ENCODE data around the gene TFDP1. TPM values are rescaled to one million over a fixed set of nuclear protein-coding genes. Genes with fewer than 3 reads are reported as not detected.

The TFDP1 gene
- total RNA-seq, 1 donor from 2014 or later = 15.8 TPM

GRCh38 chr13:113538689-113539058 lies 45.9 kb upstream of the TFDP1 start:
- peaks cover 34 to 56% of the 10 kb centered on the region in 2 donors for H3K36me3 ChIP-seq
- intact Hi-C loops (cut with DNase I) = no loop called here
- no peaks in the 10 kb centered on the region for H3K9me3 ChIP-seq
- no peaks in the 10 kb centered on the region for H3K4me1 ChIP-seq
- H3K27ac ChIP-seq = no peak overlapping the region
- H3K27me3 ChIP-seq = no peaks in the 10 kb centered on the region
- DNase-seq (ENCODE audit: low spot score in 2 of 2) = peak in 1 of 2 donors; percentile 28
- H3K4me3 ChIP-seq = no peak overlapping the region
- TF ChIP-seq CTCF (IDR thresholded peaks at IDR 0.05) = no peak

- DNase-seq (ENCODE audit: low spot score in 2 of 2) = peak in 1 of 2 donors; percentile 46
- Histone ChIP-seq H3K9me3 (no peaks in the 10 kb centered on the region), H3K27me3 (no peaks in the 10 kb centered on the region), H3K4me3 (no peak overlapping the region), H3K27ac (no peak overlapping the region), H3K36me3 (peaks cover 33 to 58% of the 10 kb centered on the region in 2 donors), H3K4me1 (no peaks in the 10 kb centered on the region)
- intact Hi-C loops (cut with DNase I) = no loop called here
- no peak for TF ChIP-seq CTCF (IDR thresholded peaks at IDR 0.05)
Measured at GRCh38 chr13:113539176-113539575, 45.4 kb upstream of the TFDP1 start.

DNA sequence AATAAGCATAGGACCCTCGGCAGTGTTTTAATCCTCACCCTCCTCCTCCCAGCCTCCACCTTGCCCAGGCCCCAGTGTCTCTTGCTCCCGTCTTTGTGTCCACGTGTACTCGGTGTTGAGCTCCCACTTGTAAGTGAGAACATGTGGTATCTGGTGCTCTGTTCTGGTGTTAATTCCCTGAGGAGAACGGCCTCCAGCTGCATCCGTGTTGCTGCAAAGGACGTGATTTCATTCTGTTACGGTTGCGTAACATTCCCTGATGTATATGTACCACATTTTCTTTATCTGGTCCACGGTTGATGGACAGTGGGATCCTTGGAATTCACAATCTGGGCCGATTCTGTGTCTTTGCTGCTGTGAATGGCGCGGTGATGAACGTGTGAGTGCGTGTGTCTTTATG lies 44.7 kb upstream of the TFDP1 start:
- H3K4me1 ChIP-seq = no peaks in the 10 kb centered on the region
- no peak for TF ChIP-seq CTCF (IDR thresholded peaks at IDR 0.05)
- no peak for DNase-seq (ENCODE audit: low spot score in 2 of 2)
- H3K36me3 ChIP-seq = peaks cover 28 to 58% of the 10 kb centered on the region in 2 donors
- no peaks in the 10 kb centered on the region for H3K27me3 ChIP-seq
- no peak overlapping the region for H3K27ac ChIP-seq
- H3K4me3 ChIP-seq = no peak overlapping the region
- intact Hi-C loops (cut with DNase I) = no loop called here
- H3K9me3 ChIP-seq = no peaks in the 10 kb centered on the region

DNA sequence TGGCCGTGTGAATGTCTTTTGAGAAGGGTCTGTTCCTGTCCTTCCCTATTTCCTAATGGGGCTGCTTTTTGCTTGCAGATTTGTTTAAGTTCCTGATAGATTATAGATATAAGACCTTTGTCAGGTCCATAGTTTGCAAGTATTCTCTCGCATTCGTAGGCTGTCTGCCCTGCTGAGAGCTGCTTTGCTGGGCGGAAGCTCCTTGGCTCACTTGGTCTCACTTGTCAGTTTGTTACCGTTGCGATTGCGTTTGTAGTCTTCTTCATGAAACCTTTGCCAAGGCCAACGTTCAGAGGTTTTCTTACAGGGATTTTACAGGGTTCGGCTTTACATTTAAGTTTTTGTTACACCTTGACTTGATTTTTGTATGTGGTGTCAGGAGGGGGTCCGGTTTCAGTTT lies 44.0 kb upstream of the TFDP1 start:
- no peak for TF ChIP-seq CTCF (IDR thresholded peaks at IDR 0.05)

DNA sequence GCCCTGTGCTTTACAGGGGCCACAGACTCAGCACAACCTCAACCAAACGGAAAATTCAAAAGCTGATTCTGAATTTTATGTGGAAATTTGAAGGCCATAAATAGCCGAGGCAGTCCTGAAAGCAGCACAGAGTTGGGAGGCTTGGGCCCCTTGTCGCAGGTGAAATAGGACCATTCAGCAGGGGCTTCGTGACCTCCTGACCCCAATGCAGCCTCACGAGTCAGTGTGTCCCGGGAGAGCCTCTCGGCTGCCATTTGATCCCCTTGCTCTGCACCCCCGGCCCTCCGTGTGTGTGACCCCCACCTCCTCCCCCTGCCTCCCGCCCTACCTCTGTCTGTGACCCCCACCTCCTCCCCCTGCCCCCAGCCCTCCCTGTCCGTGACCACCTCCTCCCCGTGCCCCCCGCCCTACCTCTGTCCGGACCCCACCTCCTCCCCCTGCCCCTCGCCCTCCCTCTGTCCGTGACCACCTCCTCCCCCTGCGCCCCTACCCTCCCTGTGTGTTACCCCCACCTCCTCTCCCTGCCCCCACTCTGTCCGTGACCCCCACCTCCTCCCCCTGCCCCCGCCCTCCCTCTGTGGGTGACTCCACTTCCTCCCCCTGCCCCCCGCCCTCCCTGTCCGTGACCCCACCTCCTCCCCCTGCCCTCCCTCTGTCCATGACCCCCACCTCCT lies 41.7 kb upstream of the TFDP1 start:
- intact Hi-C loops (cut with DNase I) = no loop called here
- peaks cover 17 to 44% of the 10 kb centered on the region in 2 donors for H3K36me3 ChIP-seq
- DNase-seq (ENCODE audit: low spot score in 2 of 2) = peak in 1 of 2 donors; percentile 45
- H3K4me3 ChIP-seq = no peak overlapping the region
- no peaks in the 10 kb centered on the region for H3K9me3 ChIP-seq
- H3K27me3 ChIP-seq = no peaks in the 10 kb centered on the region
- H3K27ac ChIP-seq = no peak overlapping the region
- no peak for TF ChIP-seq CTCF (IDR thresholded peaks at IDR 0.05)
- peaks cover 5 to 21% of the 10 kb centered on the region in 2 donors for H3K4me1 ChIP-seq

More for the DNA sequence above, 44.0 kb upstream of the TFDP1 start:
- no peaks in the 10 kb centered on the region for H3K27me3 ChIP-seq
- H3K4me3 ChIP-seq = no peak overlapping the region
- peak in 1 of 2 donors; percentile 21 for DNase-seq (ENCODE audit: low spot score in 2 of 2)
- no peaks in the 10 kb centered on the region for H3K9me3 ChIP-seq
- peaks cover 0 to 1% of the 10 kb centered on the region in 2 donors for H3K4me1 ChIP-seq
- intact Hi-C loops (cut with DNase I) = no loop called here
- H3K27ac ChIP-seq = no peak overlapping the region
- H3K36me3 ChIP-seq = peaks cover 23 to 57% of the 10 kb centered on the region in 2 donors
